Measurements from ENCODE around the gene P2RX4.

DNA sequence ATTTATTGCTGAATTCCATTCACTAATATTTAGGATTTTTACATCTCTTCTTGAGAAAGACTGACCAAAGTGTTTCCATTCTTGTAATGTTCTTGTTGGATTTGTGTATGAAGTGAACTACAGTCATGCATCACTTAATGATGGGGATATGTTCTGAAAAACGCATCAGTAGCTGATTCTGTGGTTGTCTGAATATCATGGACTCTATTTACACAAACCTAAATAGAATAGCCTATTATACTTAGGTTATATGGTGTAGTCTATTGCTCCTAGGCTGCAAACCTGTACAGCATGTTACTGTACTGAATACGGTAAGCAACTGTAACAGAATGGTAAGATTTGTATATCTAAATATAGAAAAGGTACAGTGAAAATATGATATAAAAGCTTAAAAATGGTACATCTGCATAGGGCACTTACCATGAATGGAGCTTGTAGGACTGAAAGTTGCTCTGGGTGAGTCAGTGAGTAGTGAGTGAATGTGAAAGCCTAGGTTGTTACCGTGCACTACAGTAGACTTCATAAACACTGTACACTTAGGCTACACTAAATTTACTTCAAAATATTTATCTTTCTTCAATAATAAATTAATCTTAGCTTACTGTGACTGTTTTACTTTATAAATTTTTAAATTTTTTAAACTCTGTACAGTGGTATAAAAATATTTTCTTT is 27.6 kb upstream of the P2RX4 start:
- TF ChIP-seq, protein P1, sequence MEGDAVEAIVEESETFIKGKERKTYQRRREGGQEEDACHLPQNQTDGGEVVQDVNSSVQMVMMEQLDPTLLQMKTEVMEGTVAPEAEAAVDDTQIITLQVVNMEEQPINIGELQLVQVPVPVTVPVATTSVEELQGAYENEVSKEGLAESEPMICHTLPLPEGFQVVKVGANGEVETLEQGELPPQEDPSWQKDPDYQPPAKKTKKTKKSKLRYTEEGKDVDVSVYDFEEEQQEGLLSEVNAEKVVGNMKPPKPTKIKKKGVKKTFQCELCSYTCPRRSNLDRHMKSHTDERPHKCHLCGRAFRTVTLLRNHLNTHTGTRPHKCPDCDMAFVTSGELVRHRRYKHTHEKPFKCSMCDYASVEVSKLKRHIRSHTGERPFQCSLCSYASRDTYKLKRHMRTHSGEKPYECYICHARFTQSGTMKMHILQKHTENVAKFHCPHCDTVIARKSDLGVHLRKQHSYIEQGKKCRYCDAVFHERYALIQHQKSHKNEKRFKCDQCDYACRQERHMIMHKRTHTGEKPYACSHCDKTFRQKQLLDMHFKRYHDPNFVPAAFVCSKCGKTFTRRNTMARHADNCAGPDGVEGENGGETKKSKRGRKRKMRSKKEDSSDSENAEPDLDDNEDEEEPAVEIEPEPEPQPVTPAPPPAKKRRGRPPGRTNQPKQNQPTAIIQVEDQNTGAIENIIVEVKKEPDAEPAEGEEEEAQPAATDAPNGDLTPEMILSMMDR (conservative IDR thresholded peaks at IDR 0.05): no peak
- TF ChIP-seq ZFX (IDR thresholded peaks at IDR 0.05): no peak

Data from C4-2B (cell line).